GM12878 (cell line): ENCODE data around the gene ZNF181. TPM values are rescaled to one million over a fixed set of nuclear protein-coding genes. Genes with fewer than 3 reads are reported as not detected.

Experiments used
- ATAC-seq: fragments of 200-7000 bp; cut with Tn5 transposase; 3 replicates; pipeline ENCODE4 v1.9.1; 2020; ENCODE audit warnings: mild to moderate bottlenecking, moderate library complexity
- BruUV-seq: library from RNA; stranded (reverse); fragments of 400-500 nt; replicated peaks from 2 replicates; lab custom pipeline; 2021; lab: Mats Ljungman, UMichigan
- CTCF ChIA-PET: fragments of 300-600 bp; sonication (Branson Sonifier 250); formaldehyde crosslinking; extraction: SDS; loops from one replicate; lab custom pipeline; 2021; ENCODE audit warnings: inconsistent platforms; lab: Yijun Ruan, JAX
- POLR2A ChIA-PET: fragments of 350-600 bp; formaldehyde crosslinking; extraction: SDS; loops from one replicate; lab custom pipeline; 2021; ENCODE audit warnings: inconsistent platforms; lab: Charles Lee
- RAD21 ChIA-PET: fragments of 300-600 bp; sonication (Branson Sonifier 250); formaldehyde crosslinking; loops from one replicate; lab custom pipeline; 2023; ENCODE audit warnings: antibody characterized with exemption; ENCODE audit not compliant: unreplicated experiment; lab: Charles Lee
- SMC1A ChIA-PET: fragments of 300-600 bp; sonication (Branson Sonifier 250); formaldehyde crosslinking; loops from one replicate; lab custom pipeline; 2023; ENCODE audit not compliant: unreplicated experiment, uncharacterized antibody; lab: Charles Lee
- DNase-seq: peaks from one replicate; pipeline ENCODE4 v3.0.0-alpha.2; 2011; ENCODE audit warnings: low read depth, low spot score
- FAIRE-seq: peaks from 3 replicates; lab custom pipeline; 2011; peaks lifted over from hg19 to GRCh38; lab: Jason Lieb, UNC
- H2AFZ ChIP-seq: 2 replicates; pipeline ENCODE4 v1.6.0; 2011; ENCODE audit warnings: low read depth, low read length, control low read depth; ENCODE audit not compliant: control insufficient read depth
- H3K27ac ChIP-seq: 2 replicates; pipeline ENCODE4 v1.5.1; 2011; ENCODE audit warnings: control low read depth; ENCODE audit not compliant: control insufficient read depth, insufficient read depth
- H3K27me3 ChIP-seq, 2 experiments: replicated peaks in 1 of 2; 2 replicates each; pipeline versions ENCODE4 v1.6.0 to v1.6.1; 2011; ENCODE audit warnings: low read length in 1 of 2; ENCODE audit not compliant: control insufficient read depth in 2 of 2, insufficient read depth in 2 of 2
- H3K36me3 ChIP-seq, 2 experiments: 2 replicates each; pipeline ENCODE4 v1.5.1; 2011; ENCODE audit warnings: low read length in 1 of 2; ENCODE audit not compliant: control insufficient read depth in 2 of 2, insufficient read depth in 2 of 2
- H3K4me1 ChIP-seq: 2 replicates; pipeline ENCODE4 v1.6.1; 2011; ENCODE audit warnings: mild to moderate bottlenecking, low read length, moderate library complexity, mixed read lengths; ENCODE audit not compliant: control insufficient read depth, insufficient read depth
- H3K4me2 ChIP-seq: 2 replicates; pipeline ENCODE4 v1.6.0; 2011; ENCODE audit warnings: control low read depth; ENCODE audit not compliant: control insufficient read depth, insufficient read depth
- H3K4me3 ChIP-seq: fragments of 200-600 bp; sonication (generic); 2 replicates; pipeline ENCODE4 v1.5.1; 2016
- H3K79me2 ChIP-seq: 2 replicates; pipeline ENCODE4 v1.6.0; 2011; ENCODE audit warnings: low read length; ENCODE audit not compliant: control insufficient read depth, insufficient read depth
- H3K9ac ChIP-seq: 2 replicates; pipeline ENCODE4 v1.8.0; 2011; ENCODE audit warnings: low read length, control low read depth, mixed read lengths; ENCODE audit not compliant: control insufficient read depth, insufficient read depth
- H3K9me3 ChIP-seq: replicated peaks from 3 replicates; pipeline ENCODE4 v1.5.1; 2011; ENCODE audit warnings: mild to moderate bottlenecking, low read length; ENCODE audit not compliant: control insufficient read depth, insufficient read depth
- H4K20me1 ChIP-seq: 2 replicates; pipeline ENCODE4 v1.6.0; 2011; ENCODE audit not compliant: control insufficient read depth, insufficient read depth
- BCL11A ChIP-seq: IDR thresholded peaks from 2 replicates; pipeline ENCODE4 v1.6.1; 2011; ENCODE audit warnings: low read depth, low read length
- CBFB ChIP-seq: IDR thresholded peaks from 2 replicates; pipeline ENCODE4 v1.6.1; 2016; ENCODE audit warnings: antibody characterized with exemption, low read depth
- CREM ChIP-seq: IDR thresholded peaks from 2 replicates; pipeline ENCODE4 v1.6.1; 2014; ENCODE audit warnings: antibody characterized with exemption, low read depth
- EED ChIP-seq: sonication (generic); IDR thresholded peaks from 2 replicates; pipeline ENCODE4 v1.6.1; 2016; ENCODE audit warnings: antibody characterized with exemption, low read depth
- HDAC6 ChIP-seq: fragments of 200-600 bp; sonication (generic); IDR thresholded peaks from one replicate; pipeline ENCODE4 v1.8.0; 2017; ENCODE audit warnings: antibody characterized with exemption; ENCODE audit not compliant: unreplicated experiment
- HDGF ChIP-seq: fragments of 450-650 bp; IDR thresholded peaks from 2 replicates; pipeline ENCODE4 v1.6.1; 2016; ENCODE audit warnings: antibody characterized with exemption
- IRF3 ChIP-seq: fragments of 450-650 bp; IDR thresholded peaks from 2 replicates; pipeline ENCODE4 v1.6.1; 2014; ENCODE audit warnings: mild to moderate bottlenecking
- JUND ChIP-seq: IDR thresholded peaks from 2 replicates; pipeline ENCODE4 v1.6.1; 2012; ENCODE audit warnings: low read depth, mild to moderate bottlenecking, low read length, improper control_type of control experiment, moderate library complexity
- MEF2B ChIP-seq: fragments of 450-650 bp; IDR thresholded peaks from 2 replicates; pipeline ENCODE4 v1.6.1; 2018; ENCODE audit warnings: mild to moderate bottlenecking, moderate library complexity; ENCODE audit not compliant: partially characterized antibody, poor library complexity, severe bottlenecking
- PAX5 ChIP-seq: IDR thresholded peaks from 2 replicates; pipeline ENCODE4 v1.6.1; 2011; ENCODE audit warnings: low read depth, low read length, borderline replicate concordance
- SKIL ChIP-seq: fragments of 450-650 bp; IDR thresholded peaks from 2 replicates; pipeline ENCODE4 v1.6.1; 2017; ENCODE audit warnings: mild to moderate bottlenecking, low read depth, inconsistent platforms; ENCODE audit not compliant: poor library complexity, severe bottlenecking
- SPI1 ChIP-seq: IDR thresholded peaks from 2 replicates; pipeline ENCODE4 v1.6.1; 2011; ENCODE audit warnings: low read depth, mild to moderate bottlenecking, low read length, moderate library complexity, borderline replicate concordance; ENCODE audit not compliant: insufficient read depth
- STAT3 ChIP-seq: IDR thresholded peaks from 2 replicates; pipeline ENCODE4 v1.6.1; 2011; ENCODE audit warnings: low read depth, low read length, improper control_type of control experiment
- ZBTB33 ChIP-seq: fragments of 450-650 bp; IDR thresholded peaks from 2 replicates; pipeline ENCODE4 v1.6.1; 2017; ENCODE audit warnings: mild to moderate bottlenecking
- ZNF274 ChIP-seq: IDR thresholded peaks from one replicate; pipeline ENCODE4 v1.8.0; 2011; ENCODE audit not compliant: insufficient read length, insufficient read depth
- WGBS: methylation state at CpG from one replicate; pipeline ENCODE4 v1.1.6; 2016; ENCODE audit warnings: low lambda C conversion rate; ENCODE audit not compliant: insufficient replicate concordance, insufficient coverage; ENCODE audit errors: missing lambda C conversion rate; 5-methylcytosine and 5-hydroxymethylcytosine counted together
- in situ Hi-C: fragments of 300-500 bp; cut with MboI; formaldehyde crosslinking; loops from 9 replicates; pipeline ENCODE4 v1.14.3; 2018; ENCODE audit warnings: mixed read lengths
- intact Hi-C: fragments of 100-400 bp; cut with micrococcal nuclease; formaldehyde crosslinking; loops from one replicate; pipeline ENCODE4 v1.14.2; 2022; ENCODE audit not compliant: unreplicated experiment
- polyA plus RNA-seq, 11 experiments: library from polyadenylated mRNA; depleted of rRNA in 4 of 11; unstranded in 6 of 11; stranded (reverse) in 5 of 11; fragments of >200 nt; fragmentation: Nextera tagmentation in 4 of 11; fragmentation: Illumina TruSeq in 1 of 11; extraction: Ambion mirVana in 4 of 11; extraction: Trizol in 1 of 11; gene quantifications; 1 replicate in 1 of 11; 2 replicates in 10 of 11; pipeline versions ENCODE4 v1.2.1 to v1.2.3, GENCODE V29; 2011 to 2016; ENCODE audit warnings: inconsistent platforms in 2 of 11, missing spikeins in 2 of 11, low read depth in 1 of 11
- total RNA-seq, 4 experiments: library from RNA; depleted of rRNA in 3 of 4; stranded (reverse); fragments of >200 nt in 3 of 4; fragmentation: Illumina TruSeq in 1 of 4; extraction: Trizol in 1 of 4; gene quantifications; 2 replicates each; pipeline versions ENCODE4 v1.2.1 to v1.2.3, GENCODE V29; 2013 to 2021

ZNF181 gene
- total and polyA plus RNA-seq, 10 of the 15 experiments (the other 5 are each of a cell fraction or from before 2014, with no cell fraction given), result 2.1 to 10.3 (median 8.1) TPM

GRCh38 chr19:34774857-34775256 is 40.8 kb downstream of the ZNF181 start:
- SMC1A ChIA-PET, result no interaction called here
- in situ Hi-C loops, result no loop called here
- POLR2A ChIA-PET, result no interaction called here

More at GRCh38 chr19:34774857-34775256, 40.8 kb downstream of the ZNF181 start:
- FAIRE-seq, result no peak
- Histone ChIP-seq H3K4me2 (no peak overlapping the region), H3K27me3 (no peaks in the 10 kb centered on the region), H3K27ac (no peak overlapping the region), H4K20me1 (no peaks in the 10 kb centered on the region), H3K4me3 (no peak overlapping the region), H3K79me2 (no peaks in the 10 kb centered on the region), H3K9me3 (no peaks in the 10 kb centered on the region; the same call in 2 of the 3 replicates), H3K9ac (no peak overlapping the region), H3K4me1 (peaks cover 4% of the 10 kb centered on the region), H3K36me3 (no peaks in the 10 kb centered on the region), H2AFZ (no peak overlapping the region)
- WGBS, result 7% methylated on average over 2 of the region's 2 CpGs
- ChIA-PET CTCF (no interaction called here), RAD21 (no interaction called here)
- no peak for ATAC-seq
- TF ChIP-seq ZNF274, result no peak
- no peak for TF ChIP-seq HDGF
- no peak for TF ChIP-seq EED
- TF ChIP-seq CREM, result no peak
- TF ChIP-seq MEF2B, result no peak
- TF ChIP-seq IRF3, result no peak
- no peak for TF ChIP-seq SPI1
- no peak for TF ChIP-seq JUND
- TF ChIP-seq ZBTB33, result no peak
- no peak for TF ChIP-seq BCL11A
- no peak for TF ChIP-seq SKIL
- TF ChIP-seq HDAC6, result no peak
- no peak for TF ChIP-seq STAT3
- no peak for TF ChIP-seq CBFB
- no peak for TF ChIP-seq PAX5
- intact Hi-C loops, result loop anchor here (5.0 kb wide), 1 partner anchor 43 kb away; the partner anchor contains the start of gene ZNF181
- no peak for DNase-seq
- no TSS peak for BruUV-seq
